Measurements from ENCODE around the gene L2HGDH. TPM values are rescaled to one million over a fixed set of nuclear protein-coding genes. Genes with fewer than 3 reads are reported as not detected.

L2HGDH gene
- total RNA-seq, 1 experiment from 2014 or later, result 22.6 TPM

DNA sequence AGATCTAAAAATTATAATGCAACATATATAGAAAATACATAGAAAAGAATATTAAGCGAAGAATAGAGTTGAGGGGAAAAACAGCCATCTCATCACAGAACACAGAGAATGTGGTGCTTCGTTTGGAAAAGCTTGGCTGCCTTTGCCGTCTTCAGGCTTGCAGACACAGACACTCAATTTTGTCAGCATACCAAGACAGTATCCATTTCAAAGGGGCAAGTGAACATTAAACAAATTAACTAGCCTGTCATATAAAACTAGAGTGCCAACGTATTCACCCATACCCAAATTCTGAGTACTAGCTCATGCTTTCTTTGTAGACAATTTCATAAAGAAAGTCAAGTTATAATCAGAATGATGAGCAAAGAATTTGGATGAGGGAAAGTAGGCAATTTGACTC is 40.6 kb upstream of the L2HGDH start:
- H3K79me1 ChIP-seq (ENCODE audit: insufficient read depth, low read depth, low read length, poor library complexity, severe bottlenecking), result no peaks in the 10 kb centered on the region
- no peak overlapping the region for H2AK5ac ChIP-seq (ENCODE audit: insufficient read length, low read length)
- no peak overlapping the region for H2BK15ac ChIP-seq (ENCODE audit: low read depth, low read length)
- Mint-ChIP-seq H3K27me3 (ENCODE audit: low read depth) (no peaks in the 10 kb centered on the region), H3K4me1 (peaks cover 8 to 12% of the 10 kb centered on the region in 2 experiments), H3K27ac (no peak overlapping the region), H3K4me3 (no peak overlapping the region), H3K9me3 (no peaks in the 10 kb centered on the region), H3K36me3 (ENCODE audit: insufficient read depth in 1 of 3, low read depth in 3 of 3) (no peaks in the 10 kb centered on the region)
- H2AFZ ChIP-seq (ENCODE audit: low read length), result no peak overlapping the region
- no peaks in the 10 kb centered on the region for H4K20me1 ChIP-seq (ENCODE audit: control insufficient read depth, insufficient read depth, insufficient read length)
- no peak overlapping the region for H3K56ac ChIP-seq (ENCODE audit: insufficient read length, low read depth, low read length)
- no CpG with 5 or more reads among the region's 4 CpGs for WGBS (ENCODE audit: extremely low coverage, insufficient read length, low lambda C conversion rate)
- no peak overlapping the region for H4K5ac ChIP-seq (ENCODE audit: insufficient read length, low read depth, low read length)
- H3K18ac ChIP-seq (ENCODE audit: insufficient read length, low read depth, low read length), result no peak overlapping the region
- H3K4me2 ChIP-seq (ENCODE audit: insufficient read depth, insufficient read length, low read length), result no peak overlapping the region
- no peak overlapping the region for H2BK5ac ChIP-seq (ENCODE audit: insufficient read length, low read length)
- no peaks in the 10 kb centered on the region for H3K23me2 ChIP-seq (ENCODE audit: insufficient read length, low read depth, low read length, poor library complexity, severe bottlenecking)
- no peaks in the 10 kb centered on the region; the same call in 1 of the 2 replicates for H3K79me2 ChIP-seq (ENCODE audit: insufficient read depth, low read length)
- H4K8ac ChIP-seq (replicated peaks; ENCODE audit: insufficient read length, low read depth, low read length), result no peak overlapping the region
- no peaks in the 10 kb centered on the region; the same call in 1 of the 2 replicates for H3K4me1 ChIP-seq (ENCODE audit: insufficient read depth, low read length)
- no peaks in the 10 kb centered on the region for H3K9me3 ChIP-seq (ENCODE audit: control insufficient read depth, low read depth, low read length)
- no peak overlapping the region for H3K27ac ChIP-seq (ENCODE audit: insufficient read length, low read depth, low read length)
- no peak for TF ChIP-seq CTCF (conservative IDR thresholded peaks at IDR 0.05)
- no peak overlapping the region for H4K91ac ChIP-seq (ENCODE audit: insufficient read length, low read depth, low read length)
- no peak overlapping the region for H3K9ac ChIP-seq (ENCODE audit: extremely low read depth, insufficient read length, low read length)
- no peak overlapping the region for H3K23ac ChIP-seq (ENCODE audit: insufficient read length, low read depth, low read length)
- H3K14ac ChIP-seq (ENCODE audit: insufficient read depth, low read length), result no peak overlapping the region
- no peak overlapping the region for H3K4ac ChIP-seq (ENCODE audit: low read depth, low read length)
- DNase-seq, result no peak
- no peaks in the 10 kb centered on the region for H3K27me3 ChIP-seq (ENCODE audit: insufficient read depth, low read length)
- no peak overlapping the region for H3T11ph ChIP-seq (ENCODE audit: low read length)
- H2BK20ac ChIP-seq (ENCODE audit: low read depth, low read length, poor library complexity, severe bottlenecking), result no peak overlapping the region
- no peak overlapping the region for H2BK12ac ChIP-seq (ENCODE audit: insufficient read length, low read depth, low read length)
- H2BK120ac ChIP-seq (ENCODE audit: low read depth, low read length, poor library complexity, severe bottlenecking), result no peak overlapping the region

Measured in H9 (cell line).